ENCODE measurements around the gene NAV3.

Gene NAV3

GRCh38 chr12:78037707-78038106 lies 207.0 kb downstream of the NAV3 start:
- no peak overlapping the region for H3K4me3 ChIP-seq (ENCODE audit: insufficient read length, low read depth)
- no peak for TF ChIP-seq ZNF274 (IDR thresholded peaks at IDR 0.05; ENCODE audit: low read depth, low read length)
- TF ChIP-seq SUZ12 (IDR thresholded peaks at IDR 0.05; ENCODE audit: extremely low read depth, insufficient read depth, insufficient read length): no peak
- TF ChIP-seq YY1 (IDR thresholded peaks at IDR 0.05; ENCODE audit: insufficient read depth, insufficient read length): no peak
- no peaks in the 10 kb centered on the region for H3K4me1 ChIP-seq (ENCODE audit: insufficient read depth, insufficient read length)
- no peaks in the 10 kb centered on the region for H3K27me3 ChIP-seq (ENCODE audit: insufficient read depth, insufficient read length)
- no peak for DNase-seq (ENCODE audit: low read depth, low spot score)
- no peak overlapping the region for H3K9ac ChIP-seq (ENCODE audit: insufficient read length, low read depth)
- no peaks in the 10 kb centered on the region for H3K36me3 ChIP-seq (ENCODE audit: insufficient read depth, insufficient read length, low read length)
- H3K9me3 ChIP-seq (ENCODE audit: insufficient read depth, low read length): no peaks in the 10 kb centered on the region

GRCh38 chr12:78038541-78038940 lies 207.8 kb downstream of the NAV3 start:
- Histone ChIP-seq H3K27me3 (ENCODE audit: insufficient read depth, insufficient read length) (no peaks in the 10 kb centered on the region), H3K36me3 (ENCODE audit: insufficient read depth, insufficient read length, low read length) (no peaks in the 10 kb centered on the region), H3K4me1 (ENCODE audit: insufficient read depth, insufficient read length) (no peaks in the 10 kb centered on the region), H3K9me3 (ENCODE audit: insufficient read depth, low read length) (no peaks in the 10 kb centered on the region), H3K9ac (ENCODE audit: insufficient read length, low read depth) (no peak overlapping the region), H3K4me3 (ENCODE audit: insufficient read length, low read depth) (no peak overlapping the region)
- no peak for DNase-seq (ENCODE audit: low read depth, low spot score)
- TF ChIP-seq YY1 (IDR thresholded peaks at IDR 0.05; ENCODE audit: insufficient read depth, insufficient read length): no peak

GRCh38 chr12:78038986-78039385 lies 208.3 kb downstream of the NAV3 start:
- Histone ChIP-seq H3K9me3 (ENCODE audit: insufficient read depth, low read length) (no peaks in the 10 kb centered on the region), H3K4me3 (ENCODE audit: insufficient read length, low read depth) (no peak overlapping the region), H3K4me1 (ENCODE audit: insufficient read depth, insufficient read length) (no peaks in the 10 kb centered on the region), H3K27me3 (ENCODE audit: insufficient read depth, insufficient read length) (no peaks in the 10 kb centered on the region), H3K9ac (ENCODE audit: insufficient read length, low read depth) (no peak overlapping the region), H3K36me3 (ENCODE audit: insufficient read depth, insufficient read length, low read length) (no peaks in the 10 kb centered on the region)
- no peak for DNase-seq (ENCODE audit: low read depth, low spot score)
- no peak for TF ChIP-seq SUZ12 (IDR thresholded peaks at IDR 0.05; ENCODE audit: extremely low read depth, insufficient read depth, insufficient read length)
- no peak for TF ChIP-seq YY1 (IDR thresholded peaks at IDR 0.05; ENCODE audit: insufficient read depth, insufficient read length)
- TF ChIP-seq ZNF274 (IDR thresholded peaks at IDR 0.05; ENCODE audit: low read depth, low read length): no peak

- no peak for TF ChIP-seq ZNF274 (IDR thresholded peaks at IDR 0.05; ENCODE audit: low read depth, low read length)
- TF ChIP-seq YY1 (IDR thresholded peaks at IDR 0.05; ENCODE audit: insufficient read depth, insufficient read length): no peak
- no peak for TF ChIP-seq SUZ12 (IDR thresholded peaks at IDR 0.05; ENCODE audit: extremely low read depth, insufficient read depth, insufficient read length)
- Histone ChIP-seq H3K36me3 (ENCODE audit: insufficient read depth, insufficient read length, low read length) (no peaks in the 10 kb centered on the region), H3K27me3 (ENCODE audit: insufficient read depth, insufficient read length) (no peaks in the 10 kb centered on the region), H3K4me3 (ENCODE audit: insufficient read length, low read depth) (no peak overlapping the region), H3K9me3 (ENCODE audit: insufficient read depth, low read length) (no peaks in the 10 kb centered on the region), H3K4me1 (ENCODE audit: insufficient read depth, insufficient read length) (no peaks in the 10 kb centered on the region), H3K9ac (ENCODE audit: insufficient read length, low read depth) (no peak overlapping the region)
- no peak for DNase-seq (ENCODE audit: low read depth, low spot score)
Observed at GRCh38 chr12:78040111-78040510, 209.4 kb downstream of the NAV3 start.

- no peak overlapping the region for H3K4me3 ChIP-seq (ENCODE audit: insufficient read length, low read depth)
- no peaks in the 10 kb centered on the region for H3K4me1 ChIP-seq (ENCODE audit: insufficient read depth, insufficient read length)
- H3K27me3 ChIP-seq (ENCODE audit: insufficient read depth, insufficient read length): no peaks in the 10 kb centered on the region
- TF ChIP-seq SUZ12 (IDR thresholded peaks at IDR 0.05; ENCODE audit: extremely low read depth, insufficient read depth, insufficient read length): no peak
- TF ChIP-seq YY1 (IDR thresholded peaks at IDR 0.05; ENCODE audit: insufficient read depth, insufficient read length): no peak
- TF ChIP-seq ZNF274 (IDR thresholded peaks at IDR 0.05; ENCODE audit: low read depth, low read length): no peak
- DNase-seq (ENCODE audit: low read depth, low spot score): no peak
- H3K9ac ChIP-seq (ENCODE audit: insufficient read length, low read depth): no peak overlapping the region
- H3K36me3 ChIP-seq (ENCODE audit: insufficient read depth, insufficient read length, low read length): peaks cover 3% of the 10 kb centered on the region
- no peaks in the 10 kb centered on the region for H3K9me3 ChIP-seq (ENCODE audit: insufficient read depth, low read length)
Observed at GRCh38 chr12:78050790-78051189, 220.1 kb downstream of the NAV3 start.

GRCh38 chr12:78055545-78055944 lies 224.9 kb downstream of the NAV3 start:
- no peak overlapping the region for H3K4me3 ChIP-seq (ENCODE audit: insufficient read length, low read depth)
- H3K27me3 ChIP-seq (ENCODE audit: insufficient read depth, insufficient read length): no peaks in the 10 kb centered on the region
- TF ChIP-seq ZNF274 (IDR thresholded peaks at IDR 0.05; ENCODE audit: low read depth, low read length): no peak
- H3K36me3 ChIP-seq (ENCODE audit: insufficient read depth, insufficient read length, low read length): peaks cover 3% of the 10 kb centered on the region
- H3K9ac ChIP-seq (ENCODE audit: insufficient read length, low read depth): no peak overlapping the region
- no peaks in the 10 kb centered on the region for H3K9me3 ChIP-seq (ENCODE audit: insufficient read depth, low read length)
- no peak for DNase-seq (ENCODE audit: low read depth, low spot score)
- H3K4me1 ChIP-seq (ENCODE audit: insufficient read depth, insufficient read length): no peaks in the 10 kb centered on the region

- TF ChIP-seq YY1 (IDR thresholded peaks at IDR 0.05; ENCODE audit: insufficient read depth, insufficient read length) (no peak), ZNF274 (IDR thresholded peaks at IDR 0.05; ENCODE audit: low read depth, low read length) (no peak), SUZ12 (IDR thresholded peaks at IDR 0.05; ENCODE audit: extremely low read depth, insufficient read depth, insufficient read length) (no peak)
- Histone ChIP-seq H3K4me3 (ENCODE audit: insufficient read length, low read depth) (no peak overlapping the region), H3K27me3 (ENCODE audit: insufficient read depth, insufficient read length) (no peaks in the 10 kb centered on the region), H3K9ac (ENCODE audit: insufficient read length, low read depth) (no peak overlapping the region), H3K36me3 (ENCODE audit: insufficient read depth, insufficient read length, low read length) (no peaks in the 10 kb centered on the region), H3K4me1 (ENCODE audit: insufficient read depth, insufficient read length) (no peaks in the 10 kb centered on the region), H3K9me3 (ENCODE audit: insufficient read depth, low read length) (no peaks in the 10 kb centered on the region)
- DNase-seq (ENCODE audit: low read depth, low spot score): no peak
Observed at GRCh38 chr12:78057075-78057474, 226.4 kb downstream of the NAV3 start.

- Histone ChIP-seq H3K9me3 (ENCODE audit: insufficient read depth, low read length) (no peaks in the 10 kb centered on the region), H3K9ac (ENCODE audit: insufficient read length, low read depth) (no peak overlapping the region), H3K4me3 (ENCODE audit: insufficient read length, low read depth) (no peak overlapping the region), H3K4me1 (ENCODE audit: insufficient read depth, insufficient read length) (no peaks in the 10 kb centered on the region), H3K27me3 (ENCODE audit: insufficient read depth, insufficient read length) (no peaks in the 10 kb centered on the region), H3K36me3 (ENCODE audit: insufficient read depth, insufficient read length, low read length) (no peaks in the 10 kb centered on the region)
- DNase-seq (ENCODE audit: low read depth, low spot score): no peak
- no peak for TF ChIP-seq ZNF274 (IDR thresholded peaks at IDR 0.05; ENCODE audit: low read depth, low read length)
Observed at GRCh38 chr12:78060186-78060585, 229.5 kb downstream of the NAV3 start.

Measured in NT2/D1 (cell line).